ENCODE results near the gene LEMD3. TPM values are rescaled to one million over a fixed set of nuclear protein-coding genes. Genes with fewer than 3 reads are reported as not detected.

Gene LEMD3
- total RNA-seq, 1 donor from 2014 or later = 35.8 TPM

DNA sequence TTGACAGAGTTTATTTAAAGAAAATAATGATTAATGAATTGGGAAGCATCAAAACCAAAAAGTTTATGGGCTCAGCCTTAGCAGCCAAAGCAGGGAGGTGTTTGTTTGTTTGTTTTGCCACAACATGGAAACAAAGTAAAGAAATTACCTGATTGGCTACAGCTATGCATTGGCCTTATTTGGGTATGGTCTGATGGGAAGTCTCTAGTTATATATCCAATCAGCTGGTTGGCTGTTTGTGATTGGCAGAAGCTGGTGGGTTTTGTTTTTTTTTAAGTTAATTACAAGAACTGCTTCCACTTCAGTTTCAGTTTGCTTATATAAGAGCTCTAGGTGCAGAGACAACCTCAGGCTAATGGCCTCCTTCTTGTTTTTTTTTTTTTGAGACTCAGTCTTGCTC is 4.6 kb upstream of the LEMD3 start:
- TF ChIP-seq, protein P1, sequence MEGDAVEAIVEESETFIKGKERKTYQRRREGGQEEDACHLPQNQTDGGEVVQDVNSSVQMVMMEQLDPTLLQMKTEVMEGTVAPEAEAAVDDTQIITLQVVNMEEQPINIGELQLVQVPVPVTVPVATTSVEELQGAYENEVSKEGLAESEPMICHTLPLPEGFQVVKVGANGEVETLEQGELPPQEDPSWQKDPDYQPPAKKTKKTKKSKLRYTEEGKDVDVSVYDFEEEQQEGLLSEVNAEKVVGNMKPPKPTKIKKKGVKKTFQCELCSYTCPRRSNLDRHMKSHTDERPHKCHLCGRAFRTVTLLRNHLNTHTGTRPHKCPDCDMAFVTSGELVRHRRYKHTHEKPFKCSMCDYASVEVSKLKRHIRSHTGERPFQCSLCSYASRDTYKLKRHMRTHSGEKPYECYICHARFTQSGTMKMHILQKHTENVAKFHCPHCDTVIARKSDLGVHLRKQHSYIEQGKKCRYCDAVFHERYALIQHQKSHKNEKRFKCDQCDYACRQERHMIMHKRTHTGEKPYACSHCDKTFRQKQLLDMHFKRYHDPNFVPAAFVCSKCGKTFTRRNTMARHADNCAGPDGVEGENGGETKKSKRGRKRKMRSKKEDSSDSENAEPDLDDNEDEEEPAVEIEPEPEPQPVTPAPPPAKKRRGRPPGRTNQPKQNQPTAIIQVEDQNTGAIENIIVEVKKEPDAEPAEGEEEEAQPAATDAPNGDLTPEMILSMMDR (IDR thresholded peaks at IDR 0.05) = no peak
- TF ChIP-seq POLR2A (IDR thresholded peaks at IDR 0.05) (no peak), POLR2AphosphoS5 (IDR thresholded peaks at IDR 0.05; ENCODE audit: insufficient read depth in 1 of 2, low read depth in 1 of 2) (no peak)
- intact Hi-C loops (cut with DNase I) = no loop called here
- H3K4me1 ChIP-seq = peaks cover 10% of the 10 kb centered on the region
- no peaks in the 10 kb centered on the region for H3K36me3 ChIP-seq
- DNase-seq (ENCODE audit: extremely low spot score in 2 of 2) = no peak
- H3K9me3 ChIP-seq = no peaks in the 10 kb centered on the region
- H3K4me3 ChIP-seq = no peak overlapping the region
- no peaks in the 10 kb centered on the region for H3K27me3 ChIP-seq
- no peak overlapping the region for H3K27ac ChIP-seq

DNA sequence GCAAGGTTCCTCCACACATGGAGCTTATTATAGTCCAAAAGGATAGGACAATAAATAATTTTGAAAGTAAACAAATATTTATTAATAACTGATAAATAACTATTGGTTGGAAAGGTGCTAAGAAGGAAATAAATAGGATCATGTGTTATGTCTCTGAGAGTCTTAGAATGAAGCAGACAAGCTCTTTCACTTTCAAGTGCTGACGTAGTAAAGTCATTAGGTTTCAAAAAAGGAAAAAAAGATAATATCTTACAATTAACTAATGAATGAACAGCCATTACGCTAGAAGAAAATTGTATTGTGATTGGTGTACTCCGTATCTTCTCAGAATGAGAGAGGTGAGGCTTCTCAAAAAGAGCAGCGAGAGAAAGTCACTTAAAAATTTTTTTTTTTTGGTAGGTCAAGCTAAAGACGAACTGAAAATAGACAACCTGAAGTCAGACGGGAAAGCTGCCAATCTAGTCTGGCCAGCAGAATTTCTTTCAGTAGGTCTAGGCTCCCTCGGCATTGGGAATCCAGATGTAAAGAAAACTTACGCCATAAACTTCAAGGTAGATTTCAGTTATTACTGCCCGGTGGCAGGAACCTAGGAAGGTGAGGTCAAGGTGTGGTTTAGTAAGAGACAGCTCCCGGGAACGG is 583 bp upstream of the LEMD3 start:
- intact Hi-C loops (cut with DNase I) = no loop called here
- H3K36me3 ChIP-seq = no peaks in the 10 kb centered on the region
- TF ChIP-seq, protein P1 (IDR thresholded peaks at IDR 0.05) = no peak
- TF ChIP-seq POLR2AphosphoS5 (IDR thresholded peaks at IDR 0.05; ENCODE audit: insufficient read depth in 1 of 2, low read depth in 1 of 2) (no peak), POLR2A (IDR thresholded peaks at IDR 0.05) (no peak)

DNA sequence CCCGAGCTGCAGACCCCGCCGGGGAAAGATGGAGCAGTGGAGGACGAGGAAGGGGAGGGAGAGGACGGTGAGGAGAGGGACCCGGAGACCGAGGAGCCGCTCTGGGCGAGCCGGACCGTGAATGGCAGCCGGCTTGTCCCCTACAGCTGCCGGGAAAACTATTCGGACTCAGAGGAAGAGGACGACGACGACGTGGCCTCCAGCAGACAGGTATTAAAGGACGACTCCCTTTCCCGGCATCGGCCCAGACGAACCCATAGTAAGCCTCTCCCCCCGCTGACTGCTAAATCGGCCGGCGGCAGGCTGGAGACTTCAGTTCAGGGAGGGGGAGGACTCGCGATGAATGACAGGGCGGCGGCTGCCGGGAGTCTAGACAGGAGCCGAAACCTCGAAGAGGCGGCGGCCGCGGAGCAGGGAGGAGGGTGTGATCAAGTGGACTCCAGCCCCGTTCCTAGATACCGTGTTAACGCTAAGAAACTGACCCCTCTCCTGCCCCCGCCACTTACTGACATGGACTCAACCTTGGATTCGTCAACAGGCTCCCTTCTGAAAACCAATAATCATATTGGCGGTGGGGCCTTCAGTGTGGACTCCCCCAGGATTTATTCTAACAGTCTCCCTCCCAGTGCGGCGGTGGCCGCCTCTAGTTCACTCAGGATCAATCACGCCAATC is 962 bp downstream of the LEMD3 start:
- DNase-seq (ENCODE audit: extremely low spot score in 2 of 2) = peak in 1 of 2 donors; percentile 90
- H3K27me3 ChIP-seq = no peaks in the 10 kb centered on the region
- H3K9me3 ChIP-seq = no peaks in the 10 kb centered on the region
- peaks cover 59% of the 10 kb centered on the region for H3K4me1 ChIP-seq
- no peak for TF ChIP-seq POLR2A (IDR thresholded peaks at IDR 0.05)
- TF ChIP-seq POLR2AphosphoS5 (IDR thresholded peaks at IDR 0.05; ENCODE audit: insufficient read depth in 1 of 2, low read depth in 1 of 2) = peak in 1 of 2 donors; percentile 53
- TF ChIP-seq, protein P1 (IDR thresholded peaks at IDR 0.05) = no peak
- peak overlapping the region; percentile 58 to 75 for H3K4me3 ChIP-seq
- peak overlapping the region; percentile 87 for H3K27ac ChIP-seq
- intact Hi-C loops (cut with DNase I) = no loop called here
- H3K36me3 ChIP-seq = peaks cover 0 to 6% of the 10 kb centered on the region in 2 donors

More for the DNA sequence above, 583 bp upstream of the LEMD3 start:
- H3K27me3 ChIP-seq = no peaks in the 10 kb centered on the region
- H3K27ac ChIP-seq = peak overlapping the region; percentile 87
- peaks cover 44% of the 10 kb centered on the region for H3K4me1 ChIP-seq
- peak overlapping the region; percentile 58 to 75 for H3K4me3 ChIP-seq
- no peaks in the 10 kb centered on the region for H3K9me3 ChIP-seq
- DNase-seq (ENCODE audit: extremely low spot score in 2 of 2) = no peak

DNA sequence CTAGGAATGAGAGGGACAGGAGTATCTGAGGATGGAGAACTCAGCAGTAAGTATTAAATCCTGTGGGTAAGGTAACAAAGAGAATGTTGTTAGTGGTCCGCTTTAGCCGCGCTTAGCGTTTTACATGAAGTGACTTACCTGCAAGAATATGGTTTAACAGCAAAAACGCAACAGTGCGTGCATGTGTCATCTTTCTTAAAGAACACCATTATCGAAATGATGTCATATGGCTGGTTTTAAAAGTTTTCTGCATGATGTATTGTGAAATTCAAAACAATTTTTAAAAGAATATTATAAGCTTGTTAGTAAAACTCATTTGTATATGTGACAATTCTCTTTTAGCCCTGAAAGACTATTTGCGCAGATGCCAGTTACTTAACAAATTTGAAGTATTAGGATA is 1.7 kb downstream of the LEMD3 start:
- Histone ChIP-seq H3K27me3 (no peaks in the 10 kb centered on the region), H3K9me3 (no peaks in the 10 kb centered on the region), H3K4me3 (peak overlapping the region; percentile 58 to 75), H3K27ac (no peak overlapping the region), H3K4me1 (peaks cover 59% of the 10 kb centered on the region), H3K36me3 (peaks cover 0 to 6% of the 10 kb centered on the region in 2 donors)
- no peak for DNase-seq (ENCODE audit: extremely low spot score in 2 of 2)
- intact Hi-C loops (cut with DNase I) = no loop called here
- TF ChIP-seq POLR2AphosphoS5 (IDR thresholded peaks at IDR 0.05; ENCODE audit: insufficient read depth in 1 of 2, low read depth in 1 of 2) = no peak
- TF ChIP-seq, protein P1 (IDR thresholded peaks at IDR 0.05) = no peak
- TF ChIP-seq POLR2A (IDR thresholded peaks at IDR 0.05) = no peak

DNA sequence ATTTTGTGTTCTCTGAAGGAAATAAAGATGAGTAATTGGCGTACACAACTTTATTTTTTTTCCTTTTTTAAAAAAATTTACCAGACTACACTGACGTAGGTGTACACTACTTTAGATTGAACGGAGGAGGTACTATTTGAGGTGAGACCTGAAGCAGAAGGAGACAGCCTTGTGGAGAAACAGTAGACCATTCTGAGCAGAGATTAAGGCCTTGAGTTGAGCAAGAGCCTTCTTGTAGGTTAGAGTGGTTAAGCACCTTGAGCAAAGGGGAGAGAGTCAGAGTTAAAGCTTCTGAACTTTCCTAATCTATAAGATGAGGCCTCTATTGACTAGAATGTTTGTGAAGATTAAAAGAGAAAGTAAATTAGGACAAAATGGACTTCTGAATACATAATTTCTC is 2.5 kb downstream of the LEMD3 start:
- intact Hi-C loops (cut with DNase I) = no loop called here
- Histone ChIP-seq H3K4me3 (peak overlapping the region; percentile 58 to 75), H3K27me3 (no peaks in the 10 kb centered on the region), H3K9me3 (no peaks in the 10 kb centered on the region), H3K36me3 (peaks cover 0 to 6% of the 10 kb centered on the region in 2 donors), H3K27ac (no peak overlapping the region), H3K4me1 (peaks cover 62% of the 10 kb centered on the region)
- no peak for DNase-seq (ENCODE audit: extremely low spot score in 2 of 2)
- TF ChIP-seq POLR2AphosphoS5 (IDR thresholded peaks at IDR 0.05; ENCODE audit: insufficient read depth in 1 of 2, low read depth in 1 of 2) (no peak), POLR2A (IDR thresholded peaks at IDR 0.05) (no peak)
- TF ChIP-seq, protein P1 (IDR thresholded peaks at IDR 0.05) = no peak

Data from vagina (tissue), 2 donors.